GM19438 (cell line): ENCODE measurements around the gene SYCE3.

Experiments used
- ATAC-seq: cut with Tn5 transposase; IDR thresholded peaks from one replicate; pipeline ENCODE4 v1.9.1; 2021; ENCODE audit warnings: low read depth; ENCODE audit not compliant: unreplicated experiment

SYCE3 gene

DNA sequence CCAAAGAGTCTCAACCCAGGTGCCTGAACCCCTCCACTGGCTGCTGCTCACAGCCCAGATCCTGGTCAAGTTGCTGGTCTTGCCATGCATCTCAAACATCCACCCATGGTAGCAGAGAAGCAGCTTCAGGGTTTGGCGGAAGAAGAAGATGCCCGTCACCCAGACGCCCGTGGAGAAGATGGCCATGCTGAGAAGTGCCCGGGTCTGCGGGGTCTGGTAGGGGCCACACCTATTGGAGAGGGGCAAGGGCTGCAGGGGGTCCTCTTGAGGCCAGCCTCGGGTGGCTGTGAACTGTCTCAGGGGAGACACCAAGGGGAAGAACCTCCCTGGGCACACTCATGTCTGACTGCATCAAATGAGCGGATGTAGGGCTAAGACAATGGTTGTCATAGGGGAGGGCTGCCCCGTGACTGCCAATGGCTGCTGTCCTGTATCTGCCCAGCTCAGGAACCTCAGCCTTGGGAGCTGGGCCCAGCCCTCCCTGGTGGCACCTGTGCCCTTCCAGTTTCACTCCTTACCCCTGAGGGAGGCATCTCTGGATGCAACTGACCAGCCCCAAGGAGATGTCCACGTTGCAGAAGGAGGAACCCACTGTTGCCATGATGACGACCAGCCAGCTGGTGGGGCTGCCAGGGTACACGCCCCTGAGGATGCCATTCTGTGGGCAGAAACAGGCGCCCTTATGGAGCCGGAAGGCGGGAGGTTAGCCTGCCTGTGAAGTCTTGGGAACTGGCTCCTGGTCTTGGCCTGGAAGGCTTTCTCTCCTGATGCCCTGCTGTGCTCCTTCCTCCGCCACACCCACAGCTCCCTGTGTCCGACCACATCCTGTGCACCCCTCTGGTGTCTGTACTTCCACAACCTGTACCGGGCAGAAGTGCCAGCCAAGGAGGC, 14.3 kb upstream of the SYCE3 start:
- no peak for ATAC-seq

DNA sequence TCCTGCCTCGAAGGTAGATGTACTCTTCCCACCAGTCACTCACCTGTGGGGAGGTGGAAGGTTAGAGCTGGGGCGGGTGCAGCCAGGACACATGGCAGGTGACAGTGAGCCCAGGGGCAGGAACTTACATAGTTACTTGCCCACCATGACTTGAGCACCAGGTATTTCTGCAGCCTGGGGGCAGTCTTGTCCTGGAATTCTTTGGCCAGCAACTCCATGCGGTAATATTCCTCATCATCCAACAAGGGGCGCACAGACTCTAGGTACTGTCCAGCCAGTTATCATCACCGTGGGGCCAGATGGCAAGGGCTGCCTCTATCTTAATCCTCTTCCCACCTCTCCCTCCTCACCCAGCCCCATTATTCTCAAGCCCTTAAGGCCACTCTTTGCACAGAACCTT, 13.4 kb upstream of the SYCE3 start:
- ATAC-seq: no peak

DNA sequence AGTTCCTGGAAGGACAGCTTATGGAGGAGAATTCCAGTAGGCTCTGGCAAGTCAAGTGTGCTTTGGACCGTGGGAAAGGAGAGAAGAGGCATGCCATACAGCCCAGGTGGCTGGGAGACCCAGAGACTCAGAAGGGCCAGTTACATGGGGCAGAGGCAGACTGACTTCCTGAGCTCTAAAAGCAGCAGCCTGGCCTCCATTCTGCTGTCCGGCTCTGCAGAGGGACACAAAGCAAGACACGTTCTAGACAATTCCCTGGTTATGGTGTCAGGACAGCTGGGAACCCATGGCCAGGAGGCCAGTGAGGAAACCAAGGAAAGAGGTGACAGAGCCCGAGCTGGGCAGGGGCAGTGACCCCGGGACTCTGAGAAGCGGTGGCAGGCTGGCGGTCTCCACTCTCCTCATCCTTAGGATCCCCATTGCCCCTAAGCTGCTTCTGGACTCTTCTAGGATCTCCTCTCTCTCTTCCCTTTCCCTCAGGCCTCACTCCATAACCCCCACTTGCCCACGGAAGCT, 12.8 kb upstream of the SYCE3 start:
- ATAC-seq: no peak

DNA sequence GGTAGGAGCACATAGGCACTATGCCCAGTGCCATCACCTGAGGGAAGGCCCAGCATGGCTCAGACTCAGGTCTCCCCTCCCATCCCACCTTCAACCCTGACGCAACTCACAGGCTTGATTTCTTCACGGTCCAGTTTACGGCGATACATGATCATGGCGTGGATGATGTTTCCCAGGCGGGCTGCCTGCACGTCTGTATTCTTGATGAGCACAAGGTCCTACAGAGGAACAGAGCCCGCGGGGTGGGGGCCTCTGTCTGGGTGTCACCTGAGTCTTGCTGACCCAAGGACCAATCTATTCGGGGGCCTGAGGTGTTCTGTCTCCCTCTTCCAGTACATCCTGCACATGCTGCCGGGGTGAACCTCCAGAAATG, 11.7 kb upstream of the SYCE3 start:
- no peak for ATAC-seq

DNA sequence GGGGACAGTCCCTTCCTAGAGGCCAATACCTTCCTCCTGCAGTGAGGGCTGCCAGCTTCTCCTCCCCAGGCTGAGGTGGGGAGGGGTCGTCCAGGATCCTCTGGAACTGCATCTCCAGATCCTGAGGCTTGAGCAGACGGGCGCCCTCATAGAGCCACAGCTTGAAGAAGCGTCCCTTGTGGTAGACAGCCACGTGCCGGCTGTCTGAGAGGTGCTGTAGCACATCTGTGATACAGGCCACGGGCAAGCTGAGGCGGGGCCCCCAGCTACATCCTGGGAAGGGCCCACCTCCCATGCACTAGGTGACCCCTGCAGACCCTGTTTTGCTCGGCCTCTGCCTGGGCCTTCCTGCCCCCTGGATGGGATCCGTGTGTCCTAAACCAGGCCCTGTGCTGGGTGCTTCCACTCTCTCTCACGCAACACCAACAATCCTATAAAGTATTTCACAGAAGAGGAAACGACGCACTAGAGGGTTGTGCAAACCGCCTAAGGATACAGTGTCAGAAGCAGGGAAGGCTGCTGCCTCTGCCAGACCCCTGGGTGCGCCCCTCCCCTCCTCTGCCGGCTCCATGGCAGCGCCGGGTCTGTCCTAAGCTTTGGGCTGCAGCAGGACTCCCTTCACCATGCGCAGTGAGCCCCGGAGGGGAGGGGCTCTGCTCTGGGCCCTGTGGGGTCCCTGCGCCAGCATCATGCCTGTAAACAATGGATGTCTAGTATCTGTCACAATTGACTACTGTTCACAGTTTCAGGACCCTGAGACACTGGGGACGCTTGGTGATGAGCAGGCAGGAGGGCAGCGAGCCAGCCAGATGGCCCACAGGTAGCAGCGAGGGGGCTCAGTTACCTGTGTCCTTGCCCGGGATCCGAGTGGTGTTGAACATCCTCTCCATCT, 11.0 kb upstream of the SYCE3 start:
- ATAC-seq: no peak

DNA sequence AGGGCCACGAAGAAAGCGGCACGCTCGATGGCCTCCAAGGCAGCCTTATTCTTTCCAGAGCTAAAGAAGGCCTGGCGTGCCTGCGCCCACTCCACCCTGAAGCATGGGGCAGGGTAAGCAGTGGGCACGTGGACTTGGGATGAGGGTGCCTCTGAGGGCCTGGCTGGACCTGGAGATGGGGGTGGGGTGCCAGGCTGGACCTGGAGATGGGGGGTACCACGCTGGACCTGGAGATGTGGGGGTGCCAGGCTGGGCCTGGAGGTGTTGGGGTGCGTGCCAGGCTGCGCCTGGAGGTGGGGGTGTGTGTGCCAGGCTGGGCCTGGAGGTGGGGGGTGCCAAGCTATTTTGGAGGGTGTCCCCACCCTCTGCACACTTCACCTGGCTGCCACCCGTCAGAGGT, 10.2 kb upstream of the SYCE3 start:
- no peak for ATAC-seq

DNA sequence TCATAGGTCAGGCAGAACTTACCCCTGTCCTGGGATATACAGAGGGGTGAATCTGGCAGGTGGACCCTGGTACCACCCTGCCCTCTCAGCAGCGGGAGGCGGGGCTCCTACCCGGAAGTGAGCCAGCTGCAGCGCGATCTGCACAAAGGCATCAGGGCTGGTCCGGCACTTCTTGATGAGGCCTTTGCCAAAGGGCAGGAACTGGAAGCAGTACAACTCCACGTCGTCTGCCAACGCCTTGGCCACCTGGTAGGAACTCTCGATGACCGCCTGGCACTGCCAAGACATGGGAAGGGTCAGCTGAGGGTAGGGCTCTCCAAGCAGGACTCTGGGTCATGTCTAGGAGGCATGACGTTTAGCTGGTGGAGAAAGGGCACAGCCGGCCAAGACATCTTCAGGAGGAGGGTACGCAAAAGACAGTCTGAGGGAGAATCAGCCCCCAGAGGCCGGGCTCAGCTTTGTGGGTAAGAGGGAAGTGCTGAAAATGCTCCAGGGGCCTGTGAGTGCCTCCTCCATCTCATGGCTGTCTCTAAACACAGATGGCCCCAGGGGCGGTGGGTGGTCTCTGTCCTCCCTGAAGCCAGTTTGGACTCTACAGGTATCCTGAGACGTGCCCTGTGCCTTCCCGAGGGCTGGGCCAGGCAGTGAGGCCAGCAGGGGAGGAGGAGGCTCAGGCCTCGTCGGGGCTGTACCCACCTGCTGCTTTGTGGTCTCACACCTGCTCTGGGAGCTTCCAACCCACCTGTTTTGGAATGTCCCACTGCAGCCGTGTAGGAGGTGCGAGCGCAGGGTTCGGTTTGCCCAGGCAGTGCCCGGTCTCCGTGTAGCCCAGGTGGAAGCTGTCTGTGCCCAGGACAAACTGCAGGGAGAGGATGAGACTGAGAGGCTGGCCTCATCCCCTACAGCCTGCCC, 8.8 kb upstream of the SYCE3 start:
- no peak for ATAC-seq

DNA sequence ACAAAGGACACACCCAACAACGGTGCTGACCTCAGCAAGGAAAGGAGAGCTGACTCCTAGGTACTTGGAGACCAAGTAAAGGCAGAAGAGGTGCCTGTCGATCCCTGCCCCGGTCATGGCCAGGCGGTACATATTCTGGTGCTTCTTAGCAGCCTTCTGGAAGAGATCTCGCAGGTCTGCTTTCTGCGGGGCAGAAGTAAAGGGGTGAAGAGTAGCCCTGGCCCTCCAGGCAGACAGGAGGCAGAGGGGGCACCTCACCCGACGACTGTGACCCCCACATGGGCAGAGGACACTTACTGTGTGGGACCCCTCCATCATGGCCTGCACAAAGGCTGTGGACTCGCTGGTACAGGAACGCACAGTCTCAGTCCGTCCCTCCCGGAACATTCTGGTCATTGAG, 8.1 kb upstream of the SYCE3 start:
- no peak for ATAC-seq

DNA sequence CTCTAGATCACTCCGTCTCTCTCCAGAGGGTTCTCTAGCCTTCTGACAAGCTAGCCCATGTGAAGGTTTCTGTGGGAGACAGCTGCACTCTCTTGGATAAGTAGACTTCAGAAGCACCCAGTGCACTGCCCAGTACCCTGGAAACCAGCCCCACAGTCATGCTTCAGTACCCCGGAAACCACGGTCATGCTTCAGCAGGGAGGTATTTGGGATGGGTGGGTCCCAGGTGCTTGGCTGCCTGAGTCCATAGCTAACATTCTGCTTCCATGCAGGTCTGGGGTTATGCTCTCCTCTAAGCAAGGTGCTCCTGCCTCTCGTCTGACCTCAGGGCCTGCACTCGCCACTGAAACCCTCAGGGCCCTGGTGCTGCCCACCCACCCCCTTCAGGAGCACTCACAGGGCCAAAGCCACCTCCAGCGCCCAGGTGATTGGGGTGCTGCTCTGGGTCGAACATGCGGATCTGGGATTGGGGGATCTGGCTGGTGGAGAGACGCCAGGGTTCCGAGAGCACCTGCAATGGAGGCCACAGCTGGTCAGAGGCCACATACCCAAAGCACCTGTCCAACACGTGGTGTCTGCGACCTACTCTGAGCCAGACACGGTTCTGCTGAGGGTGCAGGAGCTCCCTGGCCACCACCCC, 7.3 kb upstream of the SYCE3 start:
- ATAC-seq: no peak

DNA sequence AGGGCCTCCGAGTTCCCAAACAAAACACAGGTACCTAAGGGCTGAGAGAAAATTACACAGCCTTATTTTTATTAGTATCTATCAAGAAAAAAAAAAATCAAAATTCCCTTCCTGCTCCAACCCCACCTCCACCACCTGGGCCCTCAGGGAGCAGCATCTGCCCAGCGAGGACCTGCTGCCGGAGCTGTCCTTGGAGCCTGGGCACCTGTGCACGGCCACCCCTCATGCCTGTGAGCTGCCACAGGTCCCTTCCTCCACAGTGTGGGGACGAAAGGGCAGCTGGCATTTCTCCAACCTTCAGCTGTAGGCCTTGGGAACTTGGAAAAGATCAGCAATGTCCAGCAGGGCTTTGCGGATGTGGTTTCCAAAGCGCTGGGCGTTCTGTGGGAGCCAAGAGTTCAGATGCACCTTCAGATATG, 6.3 kb upstream of the SYCE3 start:
- ATAC-seq: no peak

DNA sequence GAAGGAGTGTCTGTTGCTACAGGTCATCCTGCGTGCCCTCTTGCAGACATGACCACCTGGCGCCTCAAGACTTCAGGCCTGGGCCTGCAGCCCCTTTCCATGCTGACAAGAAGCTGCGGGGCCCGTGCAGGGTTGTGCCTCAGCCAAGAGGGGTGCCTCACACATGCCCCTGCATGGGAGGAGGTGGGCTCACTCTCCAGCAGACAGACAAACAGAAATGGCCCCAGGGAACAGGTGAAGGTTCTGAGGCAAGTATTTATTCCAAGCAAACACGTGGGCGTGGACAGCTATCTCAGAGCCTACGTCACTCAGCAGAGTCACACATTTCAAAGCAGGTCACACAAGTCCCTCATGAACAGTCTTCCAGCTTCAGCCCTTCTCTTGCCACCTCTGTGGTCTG, 5.9 kb upstream of the SYCE3 start:
- no peak for ATAC-seq

DNA sequence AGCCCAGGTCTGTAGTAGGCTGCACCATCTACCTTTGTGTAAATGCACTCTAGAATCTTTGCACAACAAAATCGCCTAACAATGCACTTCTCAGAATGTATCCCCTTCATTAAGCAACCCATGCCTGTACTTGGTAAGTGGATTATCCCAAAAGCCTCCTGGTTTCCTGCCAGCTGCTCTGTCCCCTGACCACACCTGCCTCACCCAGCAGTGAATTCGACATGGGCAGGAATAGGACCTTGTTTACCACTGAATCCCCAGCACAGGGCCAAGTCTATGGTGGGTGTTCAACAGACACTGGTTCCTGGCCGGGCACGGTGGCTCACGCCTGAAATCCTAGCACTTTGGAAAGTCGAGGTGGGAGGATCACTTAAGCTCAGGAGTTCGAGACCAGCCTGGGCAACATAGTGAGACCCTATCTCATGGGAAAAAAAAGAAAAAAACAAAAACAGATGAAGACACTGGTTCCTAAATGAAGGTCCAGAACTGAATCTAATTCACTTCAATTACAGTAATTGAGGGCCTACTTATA, 5.1 kb upstream of the SYCE3 start:
- no peak for ATAC-seq

DNA sequence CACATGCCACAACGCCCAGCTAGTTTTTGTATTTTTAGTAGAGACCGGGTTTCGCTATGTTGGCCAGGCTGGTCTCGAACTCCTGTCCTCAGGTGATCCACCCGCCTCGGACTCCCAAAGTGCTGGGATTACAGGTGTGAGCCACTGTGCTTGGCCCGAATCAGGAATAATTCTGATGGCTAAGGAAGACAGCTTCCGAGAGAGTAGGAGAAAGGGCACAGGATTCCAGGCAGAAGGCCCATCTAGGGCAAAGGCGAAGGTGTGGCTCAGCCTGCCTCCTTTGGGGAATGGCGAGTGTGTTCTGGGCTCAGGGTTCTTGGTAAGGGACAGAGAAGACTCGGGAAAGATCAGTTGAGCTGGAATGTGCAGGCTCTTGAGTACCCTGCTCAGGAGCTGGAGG, 1.6 kb upstream of the SYCE3 start:
- ATAC-seq: no peak

DNA sequence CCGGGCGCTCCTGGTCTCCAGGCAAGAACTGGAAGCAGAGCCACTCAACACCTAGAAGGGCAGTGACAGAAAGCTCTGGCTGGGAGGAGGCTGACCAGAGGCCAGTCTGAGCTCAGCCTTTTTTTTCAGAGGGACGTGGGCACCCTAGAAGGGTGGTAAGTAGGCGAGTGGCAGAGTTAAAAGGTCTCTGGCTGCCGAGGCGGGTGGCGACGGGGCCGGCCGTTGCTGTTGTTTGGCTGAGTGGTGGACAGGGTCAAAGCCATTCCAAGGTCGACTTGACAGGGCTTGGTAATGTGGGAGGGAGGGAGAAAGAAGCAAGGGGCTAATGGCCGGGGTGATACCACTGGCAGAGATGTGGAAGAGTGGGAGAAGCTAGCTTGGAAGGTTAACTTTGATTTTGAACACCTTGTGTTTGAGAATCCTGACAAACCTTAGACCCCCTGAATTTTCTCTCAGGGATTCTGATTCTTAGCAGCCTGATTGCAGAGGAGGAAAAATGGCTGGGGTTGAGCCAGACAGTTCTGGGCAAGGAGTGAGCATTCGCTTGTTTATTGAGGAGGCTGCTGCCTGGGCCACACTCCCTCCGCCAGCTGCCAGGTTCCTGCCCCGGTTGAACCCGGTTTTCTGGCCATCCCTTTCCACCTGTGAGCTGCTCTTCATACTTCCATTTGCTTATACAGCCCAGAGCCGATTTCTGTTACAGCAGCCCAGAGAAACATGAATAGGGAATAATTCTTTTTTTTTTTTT, 868 bp upstream of the SYCE3 start:
- no peak for ATAC-seq

DNA sequence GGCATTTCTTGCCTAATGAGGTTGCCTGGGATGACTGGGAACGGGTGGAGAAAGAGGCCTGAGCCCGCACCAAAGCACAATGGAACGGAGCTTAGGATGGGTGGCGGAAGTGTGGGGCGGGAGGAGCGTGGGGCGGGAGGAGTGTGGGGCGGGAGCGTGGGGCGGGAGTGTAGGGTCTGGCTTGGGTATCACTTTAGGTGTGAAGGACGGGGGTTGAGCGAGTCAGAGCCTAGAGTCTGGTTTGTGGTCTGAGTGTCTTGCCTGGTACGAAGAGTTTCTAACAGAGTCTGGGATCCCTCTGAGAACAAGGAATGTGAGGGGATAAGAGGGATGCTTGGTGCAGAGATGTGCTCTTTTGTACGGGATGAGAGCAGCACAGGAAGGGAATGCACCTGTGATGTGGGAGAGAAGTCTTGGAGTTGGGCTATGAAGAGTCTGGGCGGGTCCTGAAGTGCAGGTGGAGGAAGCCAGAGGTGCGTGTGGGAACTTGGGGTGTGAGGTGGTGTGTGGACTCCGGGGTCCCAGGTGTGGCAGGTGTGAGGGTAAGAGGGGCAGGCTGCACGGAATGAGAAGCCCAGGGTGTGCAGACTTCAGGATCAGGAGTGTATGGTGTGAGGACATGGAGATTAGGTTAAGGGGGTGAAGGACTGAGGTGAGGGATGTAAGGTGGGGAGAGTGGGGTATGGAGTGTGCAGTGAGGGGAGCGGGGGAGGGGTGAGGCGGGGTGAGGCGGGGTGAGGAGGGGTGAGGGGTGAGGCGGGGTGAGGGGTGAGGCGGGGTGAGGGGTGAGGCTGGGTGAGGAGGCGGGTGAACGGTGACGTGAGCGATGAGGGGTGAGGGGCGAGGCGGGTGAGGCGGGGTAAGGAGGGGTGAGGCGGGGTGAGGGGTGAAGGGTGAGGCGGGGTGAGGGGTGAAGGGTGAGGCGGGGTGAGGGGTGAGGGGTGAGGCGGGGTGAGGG, 1.0 kb downstream of the SYCE3 start:
- ATAC-seq: no peak

DNA sequence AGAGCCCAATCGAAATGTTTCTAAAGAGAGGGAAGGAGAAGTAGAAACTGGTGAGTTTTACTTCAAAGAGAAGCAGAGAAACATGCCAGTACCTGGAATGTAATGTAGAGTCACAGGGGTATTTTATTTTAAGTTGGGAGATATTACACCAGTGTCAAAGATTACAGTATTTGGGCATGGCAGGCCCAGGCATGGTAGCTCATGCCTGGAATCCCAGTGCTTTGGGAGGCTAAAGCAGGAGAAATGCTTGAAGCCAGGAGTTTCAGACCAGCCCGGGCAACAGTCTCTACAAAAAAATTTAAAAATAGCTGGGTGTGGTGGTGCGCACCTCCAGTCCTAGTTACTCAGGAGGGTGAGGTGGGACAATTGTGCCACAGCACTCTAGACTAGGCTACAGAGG, 2.7 kb downstream of the SYCE3 start:
- ATAC-seq: no peak

DNA sequence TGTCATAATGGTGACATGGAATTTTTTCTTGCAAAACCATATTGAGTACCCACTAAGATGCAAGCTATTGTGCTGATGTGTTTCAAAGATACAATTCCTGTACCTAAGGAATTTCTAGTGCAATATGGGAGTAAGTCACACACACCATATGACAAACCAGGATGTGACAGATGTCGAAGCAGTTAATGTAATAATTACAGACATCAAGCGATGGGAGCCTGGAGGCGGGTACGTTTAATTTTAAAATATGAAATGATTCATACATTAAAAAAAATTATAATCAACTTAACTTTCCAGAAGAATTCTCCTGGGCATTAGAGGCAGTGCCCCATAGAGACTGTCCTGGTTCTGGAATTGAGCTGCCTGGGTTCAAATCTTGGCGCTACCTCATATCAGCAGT, 6.0 kb downstream of the SYCE3 start:
- no peak for ATAC-seq

DNA sequence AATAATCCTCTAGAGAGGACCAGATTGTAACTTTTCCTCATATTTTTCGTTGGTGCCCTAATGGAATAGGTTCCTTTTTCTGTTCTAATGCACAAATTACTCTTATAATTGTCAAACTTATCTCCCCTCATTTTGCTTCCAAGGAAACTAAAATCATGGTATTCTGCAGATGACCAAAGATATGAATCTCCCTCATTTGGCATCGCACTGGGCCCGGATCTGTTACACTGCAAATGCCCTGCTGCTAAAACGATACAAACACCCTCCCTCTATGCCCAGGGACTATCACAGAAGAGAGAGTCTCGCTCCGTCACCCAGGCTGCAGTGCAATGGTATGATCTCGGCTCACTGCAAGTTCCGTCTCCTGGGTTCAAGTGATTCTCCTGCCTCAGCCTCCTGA, 9.4 kb downstream of the SYCE3 start:
- ATAC-seq: no peak
